ENCODE data around the gene MMAB.

DNA sequence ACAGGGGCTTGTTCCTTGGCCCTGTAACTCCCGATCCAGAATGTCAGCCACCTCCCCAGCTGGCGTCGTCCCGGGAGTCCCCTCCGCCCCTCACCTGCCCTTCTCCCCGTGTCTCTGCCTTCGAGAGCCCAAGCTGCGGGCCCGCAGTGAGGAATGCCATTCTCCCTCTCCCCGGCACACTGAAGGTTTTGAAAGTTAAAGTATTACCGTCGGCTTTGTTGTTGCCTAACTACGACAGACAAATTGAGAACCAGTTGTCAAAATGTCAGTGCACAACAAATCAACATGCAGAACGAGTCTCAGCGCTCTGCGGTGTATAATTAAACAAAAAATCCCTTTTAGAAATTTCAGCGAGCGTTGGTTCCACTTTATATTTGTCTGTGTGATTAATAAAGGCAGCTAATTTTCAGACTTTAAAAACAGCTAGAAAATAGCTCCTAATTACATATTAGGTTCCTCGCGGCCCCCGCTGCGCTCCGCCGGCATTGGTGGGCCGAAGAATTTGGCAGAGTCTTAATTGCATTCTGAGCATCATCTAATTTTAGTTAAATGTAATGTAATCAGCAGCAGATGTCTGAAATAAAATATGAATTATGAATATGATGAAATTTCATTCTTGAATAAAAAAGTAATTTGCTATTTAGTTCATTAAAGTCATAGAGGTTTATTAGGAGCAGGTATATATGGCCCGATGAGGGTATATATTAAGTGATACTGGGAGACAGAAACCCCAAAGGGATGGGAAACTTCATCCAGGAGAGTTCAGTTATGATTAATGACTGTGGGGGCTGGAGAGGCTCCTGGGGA lies 40.5 kb upstream of the MMAB start:
- TF ChIP-seq, protein P1, sequence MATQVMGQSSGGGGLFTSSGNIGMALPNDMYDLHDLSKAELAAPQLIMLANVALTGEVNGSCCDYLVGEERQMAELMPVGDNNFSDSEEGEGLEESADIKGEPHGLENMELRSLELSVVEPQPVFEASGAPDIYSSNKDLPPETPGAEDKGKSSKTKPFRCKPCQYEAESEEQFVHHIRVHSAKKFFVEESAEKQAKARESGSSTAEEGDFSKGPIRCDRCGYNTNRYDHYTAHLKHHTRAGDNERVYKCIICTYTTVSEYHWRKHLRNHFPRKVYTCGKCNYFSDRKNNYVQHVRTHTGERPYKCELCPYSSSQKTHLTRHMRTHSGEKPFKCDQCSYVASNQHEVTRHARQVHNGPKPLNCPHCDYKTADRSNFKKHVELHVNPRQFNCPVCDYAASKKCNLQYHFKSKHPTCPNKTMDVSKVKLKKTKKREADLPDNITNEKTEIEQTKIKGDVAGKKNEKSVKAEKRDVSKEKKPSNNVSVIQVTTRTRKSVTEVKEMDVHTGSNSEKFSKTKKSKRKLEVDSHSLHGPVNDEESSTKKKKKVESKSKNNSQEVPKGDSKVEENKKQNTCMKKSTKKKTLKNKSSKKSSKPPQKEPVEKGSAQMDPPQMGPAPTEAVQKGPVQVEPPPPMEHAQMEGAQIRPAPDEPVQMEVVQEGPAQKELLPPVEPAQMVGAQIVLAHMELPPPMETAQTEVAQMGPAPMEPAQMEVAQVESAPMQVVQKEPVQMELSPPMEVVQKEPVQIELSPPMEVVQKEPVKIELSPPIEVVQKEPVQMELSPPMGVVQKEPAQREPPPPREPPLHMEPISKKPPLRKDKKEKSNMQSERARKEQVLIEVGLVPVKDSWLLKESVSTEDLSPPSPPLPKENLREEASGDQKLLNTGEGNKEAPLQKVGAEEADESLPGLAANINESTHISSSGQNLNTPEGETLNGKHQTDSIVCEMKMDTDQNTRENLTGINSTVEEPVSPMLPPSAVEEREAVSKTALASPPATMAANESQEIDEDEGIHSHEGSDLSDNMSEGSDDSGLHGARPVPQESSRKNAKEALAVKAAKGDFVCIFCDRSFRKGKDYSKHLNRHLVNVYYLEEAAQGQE (IDR thresholded peaks at IDR 0.05; ENCODE audit: low read depth, low read length), result no peak
- no peak for TF ChIP-seq MAX (IDR thresholded peaks at IDR 0.05; ENCODE audit: low read depth, low read length)
- TF ChIP-seq ESRRA (IDR thresholded peaks at IDR 0.05; ENCODE audit: low read length), result no peak
- TF ChIP-seq BCL11A (IDR thresholded peaks at IDR 0.05; ENCODE audit: low read depth, low read length), result no peak
- TF ChIP-seq POLR2AphosphoS2 (IDR thresholded peaks at IDR 0.05; ENCODE audit: low read depth, low read length), result no peak
- TF ChIP-seq FOXK2 (IDR thresholded peaks at IDR 0.05), result no peak
- TF ChIP-seq ATF7 (IDR thresholded peaks at IDR 0.05; ENCODE audit: low read depth), result no peak
- no peak for TF ChIP-seq BRCA1 (IDR thresholded peaks at IDR 0.05; ENCODE audit: low read depth, low read length)
- no peak for TF ChIP-seq KDM1A (IDR thresholded peaks at IDR 0.05; ENCODE audit: borderline replicate concordance)
- TF ChIP-seq POLR2AphosphoS5 (IDR thresholded peaks at IDR 0.05; ENCODE audit: low read length), result no peak

All from GM12878 (cell line).